HepG2 (cell line): ENCODE results near the gene ARL3. TPM values are rescaled to one million over a fixed set of nuclear protein-coding genes. Genes with fewer than 3 reads are reported as not detected.

Source experiments
- AGO2 ChIP-seq: fragments of 200-400 bp; formaldehyde crosslinking; optimal IDR thresholded peaks from 2 replicates; pipeline ENCODE3; 2017; ENCODE audit warnings: mild to moderate bottlenecking, low read depth, low read length, moderate library complexity
- HMGA1 ChIP-seq: sonication (generic); formaldehyde crosslinking; conservative IDR thresholded peaks from 2 replicates; pipeline ENCODE4 v1.4.0; 2020; ENCODE audit warnings: missing genetic modification reagents
- MIXL1 ChIP-seq: IDR thresholded peaks from 2 replicates; pipeline ENCODE4 v1.6.1; 2016
- PHF20 ChIP-seq: sonication (generic); formaldehyde crosslinking; IDR thresholded peaks from 2 replicates; pipeline ENCODE4 v1.5.0; 2020; ENCODE audit warnings: mild to moderate bottlenecking, missing genetic modification reagents
- REL ChIP-seq: sonication (generic); formaldehyde crosslinking; conservative IDR thresholded peaks from 2 replicates; pipeline ENCODE4 v1.8.0; 2022; ENCODE audit warnings: mild to moderate bottlenecking, missing genetic modification reagents, moderate library complexity
- SP1 ChIP-seq, 2 experiments: fragments of 450-650 bp in 1 of 2; sonication (generic) in 1 of 2; formaldehyde crosslinking in 1 of 2; IDR thresholded peaks; 2 replicates each; pipeline versions ENCODE4 v1.4.0 to v1.6.1; 2016 to 2020; ENCODE audit warnings: missing genetic modification reagents in 1 of 2
- SRSF1 ChIP-seq: fragments of 200-400 bp; formaldehyde crosslinking; optimal IDR thresholded peaks from 2 replicates; pipeline ENCODE3; 2017; ENCODE audit warnings: mild to moderate bottlenecking, low read depth, low read length, moderate library complexity
- U2AF1 ChIP-seq: fragments of 200-400 bp; formaldehyde crosslinking; optimal IDR thresholded peaks from 2 replicates; pipeline ENCODE3; 2017; ENCODE audit warnings: mild to moderate bottlenecking, low read depth, low read length
- YY1 ChIP-seq: IDR thresholded peaks from 2 replicates; pipeline ENCODE4 v1.6.1; 2011; ENCODE audit warnings: low read length, low read depth, moderate library complexity, mild to moderate bottlenecking; ENCODE audit not compliant: insufficient read depth, insufficient replicate concordance
- ZNF773 ChIP-seq: sonication (generic); formaldehyde crosslinking; IDR thresholded peaks from 2 replicates; pipeline ENCODE4 v1.4.0; 2020; ENCODE audit warnings: missing genetic modification reagents, borderline replicate concordance
- polyA plus RNA-seq, 8 experiments: library from polyadenylated mRNA; depleted of rRNA in 3 of 8; stranded (reverse) in 7 of 8; unstranded in 1 of 8; fragments of >200 nt; fragmentation: Illumina TruSeq in 4 of 8; extraction: Trizol in 4 of 8; gene quantifications; 2 replicates each; pipeline versions ENCODE4 v1.2.1 to v1.2.3, GENCODE V29; 2011 to 2016; ENCODE audit warnings: low read depth in 4 of 8, missing spikeins in 1 of 8, mixed read lengths in 1 of 8; ENCODE audit not compliant: insufficient read depth in 1 of 8
- total RNA-seq, 5 experiments: library from RNA; depleted of rRNA; stranded (reverse); fragments of >200 nt; fragmentation: Illumina TruSeq; extraction: Trizol; gene quantifications; 2 replicates each; pipeline ENCODE4 v1.2.3, GENCODE V29; 2016; ENCODE audit warnings: low read depth in 1 of 5
- TF ChIP-seq, protein P1 (sequence below): sonication (generic); formaldehyde crosslinking; IDR thresholded peaks from 2 replicates; pipeline ENCODE4 v1.4.0; 2020; ENCODE audit warnings: mild to moderate bottlenecking, missing genetic modification reagents
- TF ChIP-seq, protein P2 (sequence below): sonication (generic); formaldehyde crosslinking; conservative IDR thresholded peaks from 2 replicates; pipeline ENCODE4 v1.8.0; 2022; ENCODE audit warnings: mild to moderate bottlenecking, moderate library complexity, missing genetic modification reagents
- TF ChIP-seq, protein P3 (sequence below): sonication (generic); formaldehyde crosslinking; IDR thresholded peaks from 2 replicates; pipeline ENCODE4 v1.4.0; 2020; ENCODE audit warnings: missing genetic modification reagents, mild to moderate bottlenecking, borderline replicate concordance
- TF ChIP-seq, protein P4 (sequence below): sonication (generic); formaldehyde crosslinking; IDR thresholded peaks from 2 replicates; pipeline ENCODE4 v1.4.0; 2020; ENCODE audit warnings: missing genetic modification reagents
- TF ChIP-seq, protein P5 (sequence below): sonication (generic); formaldehyde crosslinking; IDR thresholded peaks from 2 replicates; pipeline ENCODE4 v1.4.0; 2020; ENCODE audit warnings: mild to moderate bottlenecking, missing genetic modification reagents

Gene ARL3
- total and polyA plus RNA-seq, 2 of the 13 experiments (the other 11 are each of a cell fraction or from before 2014, with no cell fraction given): 5.2 to 6.6 TPM

DNA sequence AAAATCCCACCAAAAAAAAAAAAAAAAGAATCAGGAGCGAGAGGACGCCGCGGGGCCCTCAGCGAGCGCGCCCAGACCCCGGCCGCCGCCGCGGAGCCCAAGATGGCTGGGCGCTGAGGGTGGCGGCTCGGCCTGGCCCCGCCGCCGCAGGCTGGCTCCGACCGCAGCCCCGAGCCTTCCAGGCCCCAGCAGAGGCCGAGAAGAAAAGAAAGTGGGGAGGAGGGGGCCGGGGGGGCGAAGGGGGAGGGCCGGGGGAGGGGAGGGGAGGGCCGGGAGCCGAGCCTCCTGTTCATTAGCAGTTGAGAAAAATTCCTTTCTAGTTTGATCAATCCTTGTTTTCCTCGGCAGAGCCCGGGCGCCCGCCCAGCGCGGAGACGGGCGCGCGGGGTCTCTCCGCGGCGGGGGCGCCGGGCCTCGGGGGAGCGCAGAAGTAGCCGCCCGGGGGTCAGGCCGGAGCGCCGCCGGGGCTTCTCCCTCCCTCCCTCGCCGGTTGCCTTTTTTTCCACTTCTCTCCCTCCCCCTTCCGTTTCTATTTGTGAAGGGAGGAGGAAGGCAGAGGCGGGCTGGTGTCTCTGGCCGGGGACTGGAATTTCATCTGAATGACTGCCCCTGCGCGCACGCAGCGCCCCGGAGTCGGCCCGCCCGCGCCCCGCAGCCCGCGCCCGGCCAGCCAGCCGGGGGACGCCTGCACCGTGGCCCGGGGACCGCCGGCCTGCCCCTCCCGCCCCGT is 70.7 kb downstream of the ARL3 start (continued):
- TF ChIP-seq YY1 (peak; percentile 71), SP1 (IDR thresholded peaks at IDR 0.05) (no peak), SP1 (CRISPR knock-in tag; IDR thresholded peaks at IDR 0.05) (no peak), ZNF773 (CRISPR knock-in tag) (no peak), AGO2 (peak; percentile 11), MIXL1 (no peak), SRSF1 (peak; percentile 14), REL (CRISPR knock-in tag) (0 out of 2 replicates have a peak, but pooled peaks have one; percentile 40), HMGA1 (CRISPR knock-in tag) (no peak), PHF20 (CRISPR knock-in tag) (no peak), U2AF1 (no peak)
- TF ChIP-seq, protein P1, sequence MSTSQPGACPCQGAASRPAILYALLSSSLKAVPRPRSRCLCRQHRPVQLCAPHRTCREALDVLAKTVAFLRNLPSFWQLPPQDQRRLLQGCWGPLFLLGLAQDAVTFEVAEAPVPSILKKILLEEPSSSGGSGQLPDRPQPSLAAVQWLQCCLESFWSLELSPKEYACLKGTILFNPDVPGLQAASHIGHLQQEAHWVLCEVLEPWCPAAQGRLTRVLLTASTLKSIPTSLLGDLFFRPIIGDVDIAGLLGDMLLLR (CRISPR knock-in tag): no peak
- TF ChIP-seq, protein P2, sequence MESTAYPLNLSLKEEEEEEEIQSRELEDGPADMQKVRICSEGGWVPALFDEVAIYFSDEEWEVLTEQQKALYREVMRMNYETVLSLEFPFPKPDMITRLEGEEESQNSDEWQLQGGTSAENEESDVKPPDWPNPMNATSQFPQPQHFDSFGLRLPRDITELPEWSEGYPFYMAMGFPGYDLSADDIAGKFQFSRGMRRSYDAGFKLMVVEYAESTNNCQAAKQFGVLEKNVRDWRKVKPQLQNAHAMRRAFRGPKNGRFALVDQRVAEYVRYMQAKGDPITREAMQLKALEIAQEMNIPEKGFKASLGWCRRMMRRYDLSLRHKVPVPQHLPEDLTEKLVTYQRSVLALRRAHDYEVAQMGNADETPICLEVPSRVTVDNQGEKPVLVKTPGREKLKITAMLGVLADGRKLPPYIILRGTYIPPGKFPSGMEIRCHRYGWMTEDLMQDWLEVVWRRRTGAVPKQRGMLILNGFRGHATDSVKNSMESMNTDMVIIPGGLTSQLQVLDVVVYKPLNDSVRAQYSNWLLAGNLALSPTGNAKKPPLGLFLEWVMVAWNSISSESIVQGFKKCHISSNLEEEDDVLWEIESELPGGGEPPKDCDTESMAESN (CRISPR knock-in tag): peak; percentile 59; the same call in 1 of the 2 replicates
- TF ChIP-seq, protein P3, sequence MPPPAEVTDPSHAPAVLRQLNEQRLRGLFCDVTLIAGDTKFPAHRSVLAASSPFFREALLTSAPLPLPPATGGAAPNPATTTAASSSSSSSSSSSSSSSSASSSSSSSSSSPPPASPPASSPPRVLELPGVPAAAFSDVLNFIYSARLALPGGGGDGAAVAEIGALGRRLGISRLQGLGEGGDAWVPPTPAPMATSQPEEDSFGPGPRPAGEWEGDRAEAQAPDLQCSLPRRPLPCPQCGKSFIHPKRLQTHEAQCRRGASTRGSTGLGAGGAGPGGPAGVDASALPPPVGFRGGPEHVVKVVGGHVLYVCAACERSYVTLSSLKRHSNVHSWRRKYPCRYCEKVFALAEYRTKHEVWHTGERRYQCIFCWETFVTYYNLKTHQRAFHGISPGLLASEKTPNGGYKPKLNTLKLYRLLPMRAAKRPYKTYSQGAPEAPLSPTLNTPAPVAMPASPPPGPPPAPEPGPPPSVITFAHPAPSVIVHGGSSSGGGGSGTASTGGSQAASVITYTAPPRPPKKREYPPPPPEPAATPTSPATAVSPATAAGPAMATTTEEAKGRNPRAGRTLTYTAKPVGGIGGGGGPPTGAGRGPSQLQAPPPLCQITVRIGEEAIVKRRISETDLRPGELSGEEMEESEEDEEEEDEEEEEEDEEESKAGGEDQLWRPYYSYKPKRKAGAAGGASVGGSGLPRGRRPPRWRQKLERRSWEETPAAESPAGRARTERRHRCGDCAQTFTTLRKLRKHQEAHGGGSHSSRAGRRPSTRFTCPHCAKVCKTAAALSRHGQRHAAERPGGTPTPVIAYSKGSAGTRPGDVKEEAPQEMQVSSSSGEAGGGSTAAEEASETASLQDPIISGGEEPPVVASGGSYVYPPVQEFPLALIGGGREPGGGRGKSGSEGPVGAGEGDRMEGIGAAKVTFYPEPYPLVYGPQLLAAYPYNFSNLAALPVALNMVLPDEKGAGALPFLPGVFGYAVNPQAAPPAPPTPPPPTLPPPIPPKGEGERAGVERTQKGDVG: no peak
- TF ChIP-seq, protein P4, sequence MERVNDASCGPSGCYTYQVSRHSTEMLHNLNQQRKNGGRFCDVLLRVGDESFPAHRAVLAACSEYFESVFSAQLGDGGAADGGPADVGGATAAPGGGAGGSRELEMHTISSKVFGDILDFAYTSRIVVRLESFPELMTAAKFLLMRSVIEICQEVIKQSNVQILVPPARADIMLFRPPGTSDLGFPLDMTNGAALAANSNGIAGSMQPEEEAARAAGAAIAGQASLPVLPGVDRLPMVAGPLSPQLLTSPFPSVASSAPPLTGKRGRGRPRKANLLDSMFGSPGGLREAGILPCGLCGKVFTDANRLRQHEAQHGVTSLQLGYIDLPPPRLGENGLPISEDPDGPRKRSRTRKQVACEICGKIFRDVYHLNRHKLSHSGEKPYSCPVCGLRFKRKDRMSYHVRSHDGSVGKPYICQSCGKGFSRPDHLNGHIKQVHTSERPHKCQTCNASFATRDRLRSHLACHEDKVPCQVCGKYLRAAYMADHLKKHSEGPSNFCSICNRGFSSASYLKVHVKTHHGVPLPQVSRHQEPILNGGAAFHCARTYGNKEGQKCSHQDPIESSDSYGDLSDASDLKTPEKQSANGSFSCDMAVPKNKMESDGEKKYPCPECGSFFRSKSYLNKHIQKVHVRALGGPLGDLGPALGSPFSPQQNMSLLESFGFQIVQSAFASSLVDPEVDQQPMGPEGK (CRISPR knock-in tag): peak; percentile 62; the same call in 1 of the 2 replicates
- TF ChIP-seq, protein P5, sequence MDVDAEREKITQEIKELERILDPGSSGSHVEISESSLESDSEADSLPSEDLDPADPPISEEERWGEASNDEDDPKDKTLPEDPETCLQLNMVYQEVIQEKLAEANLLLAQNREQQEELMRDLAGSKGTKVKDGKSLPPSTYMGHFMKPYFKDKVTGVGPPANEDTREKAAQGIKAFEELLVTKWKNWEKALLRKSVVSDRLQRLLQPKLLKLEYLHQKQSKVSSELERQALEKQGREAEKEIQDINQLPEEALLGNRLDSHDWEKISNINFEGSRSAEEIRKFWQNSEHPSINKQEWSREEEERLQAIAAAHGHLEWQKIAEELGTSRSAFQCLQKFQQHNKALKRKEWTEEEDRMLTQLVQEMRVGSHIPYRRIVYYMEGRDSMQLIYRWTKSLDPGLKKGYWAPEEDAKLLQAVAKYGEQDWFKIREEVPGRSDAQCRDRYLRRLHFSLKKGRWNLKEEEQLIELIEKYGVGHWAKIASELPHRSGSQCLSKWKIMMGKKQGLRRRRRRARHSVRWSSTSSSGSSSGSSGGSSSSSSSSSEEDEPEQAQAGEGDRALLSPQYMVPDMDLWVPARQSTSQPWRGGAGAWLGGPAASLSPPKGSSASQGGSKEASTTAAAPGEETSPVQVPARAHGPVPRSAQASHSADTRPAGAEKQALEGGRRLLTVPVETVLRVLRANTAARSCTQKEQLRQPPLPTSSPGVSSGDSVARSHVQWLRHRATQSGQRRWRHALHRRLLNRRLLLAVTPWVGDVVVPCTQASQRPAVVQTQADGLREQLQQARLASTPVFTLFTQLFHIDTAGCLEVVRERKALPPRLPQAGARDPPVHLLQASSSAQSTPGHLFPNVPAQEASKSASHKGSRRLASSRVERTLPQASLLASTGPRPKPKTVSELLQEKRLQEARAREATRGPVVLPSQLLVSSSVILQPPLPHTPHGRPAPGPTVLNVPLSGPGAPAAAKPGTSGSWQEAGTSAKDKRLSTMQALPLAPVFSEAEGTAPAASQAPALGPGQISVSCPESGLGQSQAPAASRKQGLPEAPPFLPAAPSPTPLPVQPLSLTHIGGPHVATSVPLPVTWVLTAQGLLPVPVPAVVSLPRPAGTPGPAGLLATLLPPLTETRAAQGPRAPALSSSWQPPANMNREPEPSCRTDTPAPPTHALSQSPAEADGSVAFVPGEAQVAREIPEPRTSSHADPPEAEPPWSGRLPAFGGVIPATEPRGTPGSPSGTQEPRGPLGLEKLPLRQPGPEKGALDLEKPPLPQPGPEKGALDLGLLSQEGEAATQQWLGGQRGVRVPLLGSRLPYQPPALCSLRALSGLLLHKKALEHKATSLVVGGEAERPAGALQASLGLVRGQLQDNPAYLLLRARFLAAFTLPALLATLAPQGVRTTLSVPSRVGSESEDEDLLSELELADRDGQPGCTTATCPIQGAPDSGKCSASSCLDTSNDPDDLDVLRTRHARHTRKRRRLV (CRISPR knock-in tag): no peak
